Uterus (tissue), 2 donors: ENCODE data around the gene SPP2.

Experiments
- POLR2A ChIP-seq, 2 donors: fragments of 450-650 bp; IDR thresholded peaks; one replicate each; pipeline ENCODE4 v1.6.1; 2016; ENCODE audit warnings: antibody characterized with exemption in 2 of 2, mild to moderate bottlenecking in 1 of 2, moderate library complexity in 1 of 2
- TF ChIP-seq, protein P1 (sequence below), 4 experiments: fragments of 200-600 bp in 2 of 4; fragments of 450-650 bp in 2 of 4; sonication (generic) in 2 of 4; IDR thresholded peaks; one replicate each; pipeline ENCODE4 v1.5.1; 2016 to 2019; ENCODE audit warnings: antibody characterized with exemption in 4 of 4, mild to moderate bottlenecking in 2 of 4, moderate library complexity in 1 of 4

DNA sequence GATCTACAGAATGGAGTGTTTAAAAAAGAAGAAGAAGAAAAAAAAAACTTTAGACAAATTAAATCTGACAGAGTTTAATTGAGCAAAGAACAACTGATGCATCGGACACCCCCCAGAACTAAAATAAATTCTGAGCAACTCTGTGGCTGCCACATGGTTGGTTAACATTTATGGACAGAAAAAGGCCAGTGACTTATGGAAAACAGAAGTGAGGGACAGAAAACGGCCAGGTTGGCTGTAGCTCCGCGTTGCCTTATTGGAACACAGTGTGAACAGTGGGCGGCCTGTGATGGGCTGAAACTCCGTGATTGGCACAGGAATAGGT, 75.6 kb downstream of the SPP2 start:
- TF ChIP-seq, protein P1, sequence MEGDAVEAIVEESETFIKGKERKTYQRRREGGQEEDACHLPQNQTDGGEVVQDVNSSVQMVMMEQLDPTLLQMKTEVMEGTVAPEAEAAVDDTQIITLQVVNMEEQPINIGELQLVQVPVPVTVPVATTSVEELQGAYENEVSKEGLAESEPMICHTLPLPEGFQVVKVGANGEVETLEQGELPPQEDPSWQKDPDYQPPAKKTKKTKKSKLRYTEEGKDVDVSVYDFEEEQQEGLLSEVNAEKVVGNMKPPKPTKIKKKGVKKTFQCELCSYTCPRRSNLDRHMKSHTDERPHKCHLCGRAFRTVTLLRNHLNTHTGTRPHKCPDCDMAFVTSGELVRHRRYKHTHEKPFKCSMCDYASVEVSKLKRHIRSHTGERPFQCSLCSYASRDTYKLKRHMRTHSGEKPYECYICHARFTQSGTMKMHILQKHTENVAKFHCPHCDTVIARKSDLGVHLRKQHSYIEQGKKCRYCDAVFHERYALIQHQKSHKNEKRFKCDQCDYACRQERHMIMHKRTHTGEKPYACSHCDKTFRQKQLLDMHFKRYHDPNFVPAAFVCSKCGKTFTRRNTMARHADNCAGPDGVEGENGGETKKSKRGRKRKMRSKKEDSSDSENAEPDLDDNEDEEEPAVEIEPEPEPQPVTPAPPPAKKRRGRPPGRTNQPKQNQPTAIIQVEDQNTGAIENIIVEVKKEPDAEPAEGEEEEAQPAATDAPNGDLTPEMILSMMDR (IDR thresholded peaks at IDR 0.05), result no peak
- no peak for TF ChIP-seq POLR2A (IDR thresholded peaks at IDR 0.05)
